CD14-positive monocyte (primary cell): ENCODE results near the gene IVNS1ABP. TPM values are rescaled to one million over a fixed set of nuclear protein-coding genes. Genes with fewer than 3 reads are reported as not detected.

Source experiments
- DNase-seq, 3 donors: peaks; one replicate each; pipeline ENCODE4 v3.0.0-alpha.2; 2011 to 2022
- H2AFZ ChIP-seq: 2 replicates; pipeline ENCODE4 v1.6.0; 2012; ENCODE audit warnings: mild to moderate bottlenecking, low read depth, low read length, inconsistent platforms; ENCODE audit not compliant: insufficient read depth, poor library complexity, severe bottlenecking
- H3K27ac ChIP-seq, 2 donors: 1 replicate in 1 of 2; 2 replicates in 1 of 2; pipeline ENCODE4 v1.5.1; 2012 to 2013; ENCODE audit warnings: low read length in 2 of 2, control low read depth in 1 of 2, inconsistent platforms in 1 of 2, low read depth in 1 of 2, mild to moderate bottlenecking in 1 of 2
- H3K27me3 ChIP-seq, 2 donors: one replicate each; pipeline versions ENCODE4 v1.6.0 to v1.6.1; 2011 to 2013; ENCODE audit warnings: low read length in 2 of 2; ENCODE audit not compliant: control insufficient read depth in 2 of 2, insufficient read depth in 2 of 2
- H3K36me3 ChIP-seq, 2 donors: replicated peaks in 1 of 2; 1 replicate in 1 of 2; 2 replicates in 1 of 2; pipeline versions ENCODE4 v1.5.1 to v1.6.1; 2012 to 2013; ENCODE audit warnings: low read length in 2 of 2, control low read depth in 1 of 2, inconsistent platforms in 1 of 2, mild to moderate bottlenecking in 1 of 2; ENCODE audit not compliant: insufficient read depth in 2 of 2, control insufficient read depth in 1 of 2
- H3K4me1 ChIP-seq, 2 donors: 1 replicate in 1 of 2; 2 replicates in 1 of 2; pipeline versions ENCODE4 v1.5.1 to v1.6.1; 2012 to 2013; ENCODE audit warnings: low read length in 2 of 2, control low read depth in 1 of 2, inconsistent platforms in 1 of 2, mild to moderate bottlenecking in 1 of 2, moderate library complexity in 1 of 2; ENCODE audit not compliant: insufficient read depth in 2 of 2, control insufficient read depth in 1 of 2
- H3K4me2 ChIP-seq: replicated peaks from 2 replicates; pipeline ENCODE3; 2012; ENCODE audit warnings: low read length, moderate library complexity, mild to moderate bottlenecking; ENCODE audit not compliant: poor library complexity, severe bottlenecking; ENCODE audit errors: extremely low read depth
- H3K4me3 ChIP-seq, 3 experiments: fragments of 200-600 bp in 1 of 3; sonication (generic) in 1 of 3; replicated peaks in 1 of 3; 1 replicate in 2 of 3; 2 replicates in 1 of 3; pipeline ENCODE4 v1.5.1; 2011 to 2013; ENCODE audit warnings: low read length in 3 of 3, mild to moderate bottlenecking in 3 of 3, control low read depth in 2 of 3, low read depth in 2 of 3, inconsistent platforms in 1 of 3, moderate library complexity in 1 of 3
- H3K79me2 ChIP-seq: 2 replicates; pipeline ENCODE4 v1.6.0; 2012; ENCODE audit warnings: mild to moderate bottlenecking, control low read depth, inconsistent platforms, low read length, moderate library complexity; ENCODE audit not compliant: insufficient read depth
- H3K9ac ChIP-seq: 2 replicates; pipeline ENCODE4 v1.6.0; 2017; ENCODE audit warnings: low read length, mild to moderate bottlenecking; ENCODE audit not compliant: insufficient read depth, poor library complexity, severe bottlenecking
- H3K9me3 ChIP-seq, 2 donors: replicated peaks in 1 of 2; 1 replicate in 1 of 2; 2 replicates in 1 of 2; pipeline versions ENCODE4 v1.5.1 to v1.6.1; 2012 to 2013; ENCODE audit warnings: low read length in 2 of 2, control low read depth in 1 of 2; ENCODE audit not compliant: control insufficient read depth in 1 of 2, insufficient read depth in 1 of 2
- H4K20me1 ChIP-seq: 2 replicates; pipeline ENCODE4 v1.6.0; 2012; ENCODE audit warnings: mild to moderate bottlenecking, low read length, control low read depth, moderate library complexity; ENCODE audit not compliant: insufficient read depth
- H3K27ac Mint-ChIP-seq, 7 donors: one replicate each; pipeline ENCODE4 v1.8.0; 2020; ENCODE audit warnings: mild to moderate bottlenecking in 7 of 7, mixed read lengths in 7 of 7, moderate library complexity in 6 of 7, inconsistent platforms in 2 of 7
- H3K27me3 Mint-ChIP-seq, 3 donors: one replicate each; pipeline ENCODE4 v1.8.0; 2021 to 2022; ENCODE audit warnings: low read depth in 3 of 3, mild to moderate bottlenecking in 3 of 3, mixed read lengths in 3 of 3, moderate library complexity in 3 of 3, inconsistent platforms in 1 of 3
- H3K36me3 Mint-ChIP-seq, 2 donors: one replicate each; pipeline ENCODE4 v1.8.0; 2020; ENCODE audit warnings: mixed read lengths in 2 of 2, inconsistent platforms in 1 of 2, mild to moderate bottlenecking in 1 of 2
- H3K4me1 Mint-ChIP-seq: one replicate; pipeline ENCODE4 v1.8.0; 2020; ENCODE audit warnings: mild to moderate bottlenecking, mixed read lengths
- H3K4me3 Mint-ChIP-seq, 2 donors: one replicate each; pipeline ENCODE4 v1.8.0; 2020; ENCODE audit warnings: mild to moderate bottlenecking in 2 of 2, mixed read lengths in 2 of 2, moderate library complexity in 1 of 2
- H3K9me3 Mint-ChIP-seq, 7 donors: one replicate each; pipeline ENCODE4 v1.8.0; 2020 to 2022; ENCODE audit warnings: mixed read lengths in 7 of 7, mild to moderate bottlenecking in 6 of 7, moderate library complexity in 6 of 7, inconsistent platforms in 2 of 7
- CTCF ChIP-seq: fragments of 200-600 bp; IDR thresholded peaks from one replicate; pipeline ENCODE4 v1.8.0; 2022; ENCODE audit warnings: antibody characterized with exemption, mild to moderate bottlenecking
- WGBS: methylation state at CpG from one replicate; pipeline ENCODE4 v1.1.5; 2013; ENCODE audit warnings: missing lambda C conversion rate; ENCODE audit not compliant: insufficient coverage; 5-methylcytosine and 5-hydroxymethylcytosine counted together
- intact Hi-C, 2 donors: fragments of 100-400 bp; cut with micrococcal nuclease; formaldehyde crosslinking; loops; one replicate each; pipeline versions ENCODE4 v1.15.0 to v1.15.1; 2023
- polyA plus RNA-seq, 3 donors: library from polyadenylated mRNA; depleted of rRNA in 1 of 3; unstranded in 2 of 3; stranded (reverse) in 1 of 3; fragments of 300-500 nt in 2 of 3; fragments of >200 nt in 1 of 3; fragmentation: Illumina TruSeq in 2 of 3; gene quantifications; 1 replicate in 2 of 3; 2 replicates in 1 of 3; pipeline ENCODE4 v1.2.3, GENCODE V29; 2012 to 2021

IVNS1ABP gene
- polyA plus RNA-seq, 3 donors, result 50.9 to 97.7 (median 69.2) TPM

- Histone ChIP-seq H3K27ac (peak overlapping the region in 1 of 2 donors; percentile 97), H3K4me3 (peak overlapping the region in 1 of 3 experiments; percentile 87), H3K36me3 (no peaks in the 10 kb centered on the region), H3K4me1 (peaks cover 33 to 34% of the 10 kb centered on the region in 2 donors), H3K27me3 (no peaks in the 10 kb centered on the region), H3K9me3 (peaks cover 0 to 7% of the 10 kb centered on the region in 2 donors), H3K79me2 (peaks cover 34% of the 10 kb centered on the region), H4K20me1 (peaks cover 28% of the 10 kb centered on the region), H3K9ac (peak overlapping the region; percentile 97), H3K4me2 (peak overlapping the region; percentile 98), H2AFZ (no peak overlapping the region)
- peaks cover 0 to 9% (median 4%) of the 10 kb centered on the region in 7 donors for H3K9me3 Mint-ChIP-seq
- H3K4me1 Mint-ChIP-seq, result peaks cover 33% of the 10 kb centered on the region
- peak overlapping the region; percentile 99 to 100 (median 100) for H3K27ac Mint-ChIP-seq
- H3K27me3 Mint-ChIP-seq, result no peaks in the 10 kb centered on the region
- no CpG with 5 or more reads among the region's 10 CpGs for WGBS
- no peak for TF ChIP-seq CTCF
- peak overlapping the region in 1 of 2 donors; percentile 92 for H3K4me3 Mint-ChIP-seq
- DNase-seq, result no peak
- H3K36me3 Mint-ChIP-seq, result peaks cover 2% of the 10 kb centered on the region in 2 donors
- intact Hi-C loops, result loop anchor here (5.0 to 10.0 kb wide), 4 partner anchors 54 to 356 kb away; partner anchors contain the start of genes SWT1 (in 2 of the 2) and TRMT1L (in 2 of the 2)
Observed at GRCh38 chr1:185318431-185319138, 1.5 kb upstream of the IVNS1ABP start.

GRCh38 chr1:185317886-185318310 is 855 bp upstream of the IVNS1ABP start:
- H3K4me1 Mint-ChIP-seq, result peaks cover 40% of the 10 kb centered on the region
- H3K4me3 ChIP-seq, result peak overlapping the region; percentile 37 to 99 (median 87)
- peak overlapping the region; percentile 99 to 100 (median 100) for H3K27ac Mint-ChIP-seq
- intact Hi-C loops, result loop anchor here (2.0 to 10.0 kb wide), 5 partner anchors 54 to 357 kb away; partner anchors contain the start of genes SWT1 (in 2 of the 2) and TRMT1L (in 2 of the 2)
- H3K9me3 ChIP-seq, result peaks cover 0 to 7% of the 10 kb centered on the region in 2 donors
- no peaks in the 10 kb centered on the region for H3K27me3 ChIP-seq
- peak overlapping the region; percentile 97 for H3K9ac ChIP-seq
- H2AFZ ChIP-seq, result peak overlapping the region; percentile 36
- peak overlapping the region; percentile 92 to 97 for H3K27ac ChIP-seq
- TF ChIP-seq CTCF, result no peak
- H3K9me3 Mint-ChIP-seq, result peaks cover 0 to 9% (median 4%) of the 10 kb centered on the region in 7 donors
- H3K36me3 Mint-ChIP-seq, result peaks cover 2% of the 10 kb centered on the region in 2 donors
- peaks cover 35% of the 10 kb centered on the region for H4K20me1 ChIP-seq
- H3K4me2 ChIP-seq, result peak overlapping the region; percentile 98
- H3K27me3 Mint-ChIP-seq, result no peaks in the 10 kb centered on the region
- H3K36me3 ChIP-seq, result no peaks in the 10 kb centered on the region
- 3% methylated on average over 6 of the region's 11 CpGs for WGBS
- DNase-seq, result peak; percentile 83 to 92 (median 90)
- H3K4me3 Mint-ChIP-seq, result peak overlapping the region; percentile 92 to 98
- H3K79me2 ChIP-seq, result peaks cover 41% of the 10 kb centered on the region
- peaks cover 39 to 41% of the 10 kb centered on the region in 2 donors for H3K4me1 ChIP-seq
